Omental fat pad (tissue), 4 donors: ENCODE data around the gene TBC1D10B. TPM values are rescaled to one million over a fixed set of nuclear protein-coding genes. Genes with fewer than 3 reads are reported as not detected.

Source experiments
- ATAC-seq: fragments of 150-250 bp; one replicate; pipeline ENCODE4 v1.9.1; 2016; ENCODE audit warnings: mild to moderate bottlenecking, moderate library complexity; ENCODE audit not compliant: low FRiP score
- DNase-seq: peaks from one replicate; pipeline ENCODE4 v3.0.0-alpha.2; 2019; ENCODE audit warnings: low spot score
- CTCF ChIP-seq, 3 donors: fragments of 450-650 bp; IDR thresholded peaks; one replicate each; pipeline ENCODE4 v1.5.1; 2016 to 2017; ENCODE audit warnings: antibody characterized with exemption in 3 of 3, mild to moderate bottlenecking in 3 of 3, moderate library complexity in 2 of 3
- total RNA-seq, 4 donors: library from RNA; depleted of rRNA; stranded (reverse); fragments of >200 nt; gene quantifications; one replicate each; pipeline ENCODE4 v1.1.0, GENCODE V29; 2016

TBC1D10B gene
- total RNA-seq, 4 donors from 2014 or later = 19.0 to 28.6 (median 26.7) TPM

- ATAC-seq (no peak), DNase-seq (no peak)
- TF ChIP-seq CTCF (IDR thresholded peaks at IDR 0.05) = no peak
These were observed 6.2 kb upstream of the TBC1D10B start for GRCh38 chr16:30376461-30376902.

GRCh38 chr16:30375864-30376263 is 5.6 kb upstream of the TBC1D10B start:
- ATAC-seq = no peak
- no peak for TF ChIP-seq CTCF (IDR thresholded peaks at IDR 0.05)

GRCh38 chr16:30374538-30374937 is 4.2 kb upstream of the TBC1D10B start, which contains the start of gene MYL11:
MYL11 (plus strand) TSS chr16:30374802; CDS start chr16:30374858, 56 bp downstream.
- no peak for TF ChIP-seq CTCF (IDR thresholded peaks at IDR 0.05)
- no peak for DNase-seq
- ATAC-seq = no peak

More at GRCh38 chr16:30375864-30376263, 5.6 kb upstream of the TBC1D10B start:
- no peak for DNase-seq

- DNase-seq (no peak), ATAC-seq (no peak)
- TF ChIP-seq CTCF (IDR thresholded peaks at IDR 0.05) = no peak
These were observed 2.4 kb upstream of the TBC1D10B start for GRCh38 chr16:30372725-30373124.

GRCh38 chr16:30372038-30372712 is 1.9 kb upstream of the TBC1D10B start:
- no peak for ATAC-seq
- no peak for DNase-seq
- TF ChIP-seq CTCF (IDR thresholded peaks at IDR 0.05) = no peak

- TF ChIP-seq CTCF (IDR thresholded peaks at IDR 0.05) = no peak
- no peak for ATAC-seq
- no peak for DNase-seq
These were observed 1.0 kb upstream of the TBC1D10B start for GRCh38 chr16:30371248-30371816.
